ENCODE measurements around the gene TAS1R2.

The TAS1R2 gene

DNA sequence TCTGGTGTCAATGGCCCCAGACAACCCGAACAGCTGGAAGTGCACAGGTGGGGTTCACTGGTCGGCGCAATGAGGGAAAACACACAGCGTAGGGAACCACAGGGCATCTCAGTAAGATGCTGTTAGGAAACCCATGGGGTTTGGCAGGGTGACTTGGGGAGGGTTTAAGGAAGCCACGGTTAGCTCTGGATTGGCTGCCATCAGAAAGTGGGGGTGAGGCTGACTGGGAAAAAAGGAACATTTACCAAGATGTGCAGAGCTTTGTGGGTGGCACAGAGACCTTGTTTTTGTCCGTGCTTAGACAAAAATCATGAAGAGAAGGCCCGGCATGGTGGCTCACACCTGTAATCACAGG is 31.9 kb upstream of the TAS1R2 start:
- H3K4me3 ChIP-seq = no peak overlapping the region
- DNase-seq (ENCODE audit: low spot score) = no peak
- no peak for TF ChIP-seq CTCF (IDR thresholded peaks at IDR 0.05)
- H3K27ac ChIP-seq = peak overlapping the region; percentile 65 to 85

DNA sequence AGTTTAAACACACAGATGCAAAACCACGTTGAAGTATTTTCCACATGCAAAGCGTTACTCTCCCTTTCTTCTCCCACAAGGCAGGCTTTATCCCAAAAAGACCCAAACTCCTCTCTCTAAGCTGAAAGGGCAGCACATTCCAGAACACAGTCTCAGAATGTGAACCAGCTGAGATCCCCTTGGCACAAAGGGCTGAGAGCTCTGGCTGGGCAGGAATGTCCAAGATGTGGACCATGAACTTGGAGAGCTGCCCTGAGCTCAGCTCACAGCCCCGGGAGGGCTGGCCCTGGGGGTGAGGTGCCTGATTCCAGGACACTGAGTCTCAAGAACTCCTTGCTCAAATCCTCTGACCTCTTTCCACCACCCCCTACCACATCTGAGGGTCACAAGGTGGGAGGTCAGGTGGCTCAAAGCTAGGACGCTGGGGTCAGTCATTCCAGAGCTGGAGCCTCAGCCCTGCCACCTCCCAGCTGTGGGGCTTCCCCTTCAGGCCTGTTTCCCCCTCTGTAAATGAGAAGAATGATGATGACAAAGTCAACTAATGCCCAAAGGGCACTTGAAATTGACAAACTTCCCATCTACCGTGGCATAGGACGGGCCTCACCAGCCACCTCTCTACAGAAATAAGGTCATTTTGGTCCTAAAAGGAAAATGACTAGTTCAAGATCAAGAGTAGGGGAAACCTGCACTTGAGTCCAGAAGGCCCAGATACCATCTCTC is 31.4 kb upstream of the TAS1R2 start:
- Histone ChIP-seq H3K4me3 (peak overlapping the region; percentile 20), H3K27ac (peak overlapping the region; percentile 65 to 85)
- DNase-seq (ENCODE audit: low spot score) = no peak
- TF ChIP-seq CTCF (IDR thresholded peaks at IDR 0.05) = no peak

DNA sequence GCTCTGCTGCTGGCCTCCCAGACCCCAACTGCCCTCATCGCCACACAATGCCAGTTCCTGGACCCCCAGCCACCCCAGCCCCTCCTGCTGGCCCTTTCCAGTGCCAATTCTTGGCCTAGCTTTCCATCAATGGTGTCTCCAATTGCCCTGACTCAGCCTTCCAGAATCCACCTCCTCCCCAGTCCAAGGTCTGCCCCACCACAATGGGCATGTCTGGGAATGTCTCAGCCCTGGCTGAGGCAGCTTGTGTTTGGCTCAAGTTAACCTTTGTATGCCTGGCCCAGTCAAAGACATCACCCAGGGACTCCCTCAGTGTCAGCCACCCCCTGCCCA is 26.5 kb upstream of the TAS1R2 start:
- TF ChIP-seq CTCF (IDR thresholded peaks at IDR 0.05) = no peak
- Histone ChIP-seq H3K27ac (no peak overlapping the region), H3K4me3 (no peak overlapping the region)
- DNase-seq (ENCODE audit: low spot score) = no peak

DNA sequence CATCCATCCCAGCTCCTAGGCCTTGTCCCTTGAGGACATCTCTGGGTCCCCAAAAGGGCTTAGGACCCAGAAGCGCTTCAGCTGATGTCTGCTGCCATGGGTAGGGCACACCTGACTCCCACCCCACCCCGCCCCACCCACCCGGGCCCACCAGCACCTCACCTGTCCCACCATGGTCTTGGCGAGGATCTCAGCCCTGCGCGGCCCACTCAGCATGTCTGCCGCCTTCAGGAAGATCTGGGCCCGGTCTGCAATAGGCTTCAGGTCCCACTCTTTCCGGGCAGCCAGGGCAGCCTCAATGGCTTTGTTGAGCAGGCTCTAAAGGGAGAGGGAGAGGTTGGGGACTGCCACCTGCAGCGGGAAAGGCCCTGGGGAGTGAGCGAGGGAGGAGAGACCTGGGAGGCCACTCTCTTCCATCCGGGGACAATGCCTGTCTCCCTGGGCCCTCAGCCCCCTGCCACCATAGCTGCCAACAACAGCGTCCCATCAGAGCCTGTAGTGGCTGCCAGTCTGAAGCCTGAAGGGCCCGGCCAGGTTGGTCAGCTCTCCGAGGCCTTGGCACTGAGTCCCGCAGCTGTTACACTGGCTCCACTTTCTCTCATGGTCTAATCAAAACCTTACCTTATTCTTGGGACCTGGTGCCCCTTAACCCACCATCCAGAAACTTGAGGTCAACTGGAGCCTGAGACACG is 26.0 kb upstream of the TAS1R2 start:
- H3K4me3 ChIP-seq = no peak overlapping the region
- TF ChIP-seq CTCF (IDR thresholded peaks at IDR 0.05) = no peak
- H3K27ac ChIP-seq = no peak overlapping the region
- no peak for DNase-seq (ENCODE audit: low spot score)

- Histone ChIP-seq H3K27ac (no peak overlapping the region), H3K4me3 (no peak overlapping the region)
- no peak for TF ChIP-seq CTCF (IDR thresholded peaks at IDR 0.05)
- DNase-seq (ENCODE audit: low spot score) = no peak
These were observed 25.3 kb upstream of the TAS1R2 start for GRCh38 chr1:18884727-18885126.

DNA sequence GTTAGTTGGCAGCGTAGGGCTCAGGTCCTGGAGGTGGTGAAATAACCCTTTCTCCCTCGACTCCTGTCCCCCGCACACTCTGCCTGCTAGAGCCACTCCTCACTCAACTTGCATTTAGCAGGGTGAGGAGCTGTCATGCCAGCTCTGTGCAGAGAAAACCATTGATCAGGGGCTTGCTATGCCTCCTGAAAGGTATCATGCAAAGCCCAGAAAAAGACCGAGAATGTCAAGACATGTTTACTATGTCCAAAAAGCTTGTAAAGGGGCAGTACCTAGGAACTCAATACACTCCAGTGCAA is 24.9 kb upstream of the TAS1R2 start:
- no peak overlapping the region for H3K4me3 ChIP-seq
- no peak overlapping the region for H3K27ac ChIP-seq
- DNase-seq (ENCODE audit: low spot score) = no peak
- TF ChIP-seq CTCF (IDR thresholded peaks at IDR 0.05) = peak; percentile 7
